GM12872 (cell line): Measurements from ENCODE around the gene EEF1AKMT3.

Source experiments
- CTCF ChIP-seq: IDR thresholded peaks from 3 replicates; pipeline ENCODE4 v1.5.1; 2011; ENCODE audit warnings: low read depth, mild to moderate bottlenecking, low read length, moderate library complexity; ENCODE audit not compliant: insufficient read depth

Gene EEF1AKMT3

GRCh38 chr12:57829025-57829777 lies 56.8 kb downstream of the EEF1AKMT3 start:
- TF ChIP-seq CTCF, result no peak

- TF ChIP-seq CTCF, result no peak
Observed at GRCh38 chr12:57830393-57830792, 58.0 kb downstream of the EEF1AKMT3 start.
